Epithelial cell of esophagus (primary cell): ENCODE measurements around the gene GINS2.

ENCODE experiments used
- DNase-seq: peaks from one replicate; pipeline ENCODE4 v3.0.0; 2010; ENCODE audit warnings: low read depth
- H3K4me3 ChIP-seq: 2 replicates; pipeline ENCODE4 v1.5.1; 2011; ENCODE audit warnings: mild to moderate bottlenecking, low read length, control low read depth
- CTCF ChIP-seq: IDR thresholded peaks from 2 replicates; pipeline ENCODE4 v1.5.1; 2011; ENCODE audit warnings: low read depth, mild to moderate bottlenecking, low read length, control low read depth, inconsistent platforms; ENCODE audit not compliant: insufficient read depth; ENCODE audit errors: missing control alignments

The GINS2 gene

GRCh38 chr16:85660843-85661739, 27.7 kb downstream of the GINS2 start:
- DNase-seq = no peak
- TF ChIP-seq CTCF = no peak
- no peak overlapping the region for H3K4me3 ChIP-seq

GRCh38 chr16:85659805-85660511, 28.8 kb downstream of the GINS2 start:
- DNase-seq = peak; percentile 48
- peak; percentile 85 for TF ChIP-seq CTCF
- H3K4me3 ChIP-seq = no peak overlapping the region

GRCh38 chr16:85659336-85659735, 29.4 kb downstream of the GINS2 start:
- no peak overlapping the region for H3K4me3 ChIP-seq
- no peak for TF ChIP-seq CTCF
- no peak for DNase-seq

- DNase-seq = no peak
- H3K4me3 ChIP-seq = no peak overlapping the region
- no peak for TF ChIP-seq CTCF
Observed at GRCh38 chr16:85658504-85659326, 30.0 kb downstream of the GINS2 start.

- TF ChIP-seq CTCF = no peak
- DNase-seq = no peak
- H3K4me3 ChIP-seq = no peak overlapping the region
Observed at GRCh38 chr16:85657996-85658395, 30.8 kb downstream of the GINS2 start.

GRCh38 chr16:85657267-85657650, 31.5 kb downstream of the GINS2 start:
- no peak for DNase-seq
- no peak for TF ChIP-seq CTCF
- H3K4me3 ChIP-seq = no peak overlapping the region
